Endothelial cell of umbilical vein (primary cell): ENCODE results near the gene DIP2B. TPM values are rescaled to one million over a fixed set of nuclear protein-coding genes. Genes with fewer than 3 reads are reported as not detected.

Experiments
- BruUV-seq: library from RNA; stranded (reverse); fragments of 400-500 nt; replicated peaks from 2 replicates; lab custom pipeline; 2021; lab: Mats Ljungman, UMichigan
- CTCF ChIA-PET: fragments of 300-600, 350-600 bp; sonication (Branson Sonifier 250); formaldehyde crosslinking; loops from one replicate; lab custom pipeline; 2021; ENCODE audit warnings: antibody characterized with exemption, inconsistent platforms; lab: Charles Lee
- POLR2A ChIA-PET: fragments of 300-600, 350-600 bp; sonication (Branson Sonifier 250); formaldehyde crosslinking; loops from one replicate; lab custom pipeline; 2021; ENCODE audit warnings: antibody characterized with exemption, inconsistent platforms; lab: Charles Lee
- DNase-seq: peaks from one replicate; pipeline ENCODE4 v3.0.0-alpha.2; 2011; ENCODE audit warnings: low read depth, low spot score
- FAIRE-seq: peaks from 2 replicates; lab custom pipeline; 2011; peaks lifted over from hg19 to GRCh38; lab: Jason Lieb, UNC
- H2AFZ ChIP-seq: 2 replicates; pipeline ENCODE4 v1.6.0; 2012; ENCODE audit warnings: low read depth, low read length, control low read depth, inconsistent platforms
- H3K27ac ChIP-seq: 2 replicates; pipeline ENCODE4 v1.5.1; 2011; ENCODE audit warnings: low read depth, mild to moderate bottlenecking, control low read depth, low read length, moderate library complexity; ENCODE audit not compliant: insufficient read depth
- H3K27me3 ChIP-seq, 2 experiments: 2 replicates each; pipeline versions ENCODE4 v1.6.0 to v1.6.1; 2011; ENCODE audit warnings: low read length in 2 of 2, mixed read lengths in 1 of 2; ENCODE audit not compliant: control insufficient read depth in 2 of 2, insufficient read depth in 2 of 2
- H3K36me3 ChIP-seq, 2 experiments: 2 replicates in 1 of 2; 3 replicates in 1 of 2; pipeline ENCODE4 v1.5.1; 2011; ENCODE audit warnings: low read length in 2 of 2, mild to moderate bottlenecking in 1 of 2, moderate library complexity in 1 of 2; ENCODE audit not compliant: control insufficient read depth in 2 of 2, insufficient read depth in 2 of 2; ENCODE audit errors: extremely low read depth in 1 of 2
- H3K4me1 ChIP-seq: 3 replicates; pipeline ENCODE4 v1.5.1; 2011; ENCODE audit warnings: mild to moderate bottlenecking, low read length; ENCODE audit not compliant: control insufficient read depth, insufficient read depth; ENCODE audit errors: extremely low read depth
- H3K4me2 ChIP-seq: 2 replicates; pipeline ENCODE4 v1.6.1; 2011; ENCODE audit warnings: low read length, control low read depth, mixed read lengths; ENCODE audit not compliant: insufficient read depth
- H3K4me3 ChIP-seq, 3 experiments: fragments of 200-600 bp in 1 of 3; sonication (generic), shearing (Covaris generic) in 1 of 3; replicated peaks in 1 of 3; 2 replicates each; pipeline ENCODE4 v1.5.1; 2011 to 2016; ENCODE audit warnings: control low read depth in 3 of 3, low read length in 3 of 3, mild to moderate bottlenecking in 2 of 3, inconsistent platforms in 1 of 3, low read depth in 1 of 3, moderate library complexity in 1 of 3; ENCODE audit not compliant: insufficient read depth in 1 of 3
- H3K79me2 ChIP-seq: 2 replicates; pipeline ENCODE4 v1.6.0; 2012; ENCODE audit warnings: low read length, inconsistent platforms; ENCODE audit not compliant: control insufficient read depth, insufficient read depth
- H3K9ac ChIP-seq: replicated peaks from 2 replicates; pipeline ENCODE3; 2011; ENCODE audit warnings: low read length, control low read depth; ENCODE audit not compliant: insufficient read depth; ENCODE audit errors: extremely low read depth
- H3K9me1 ChIP-seq: replicated peaks from 3 replicates; pipeline ENCODE4 v1.6.0; 2011; ENCODE audit warnings: mild to moderate bottlenecking, low read length; ENCODE audit not compliant: control insufficient read depth, insufficient read depth; ENCODE audit errors: extremely low read depth
- H3K9me3 ChIP-seq: replicated peaks from 2 replicates; pipeline ENCODE4 v1.5.1; 2012; ENCODE audit warnings: low read length, inconsistent platforms; ENCODE audit not compliant: control insufficient read depth, insufficient read depth
- H4K20me1 ChIP-seq: replicated peaks from 2 replicates; pipeline ENCODE3; 2011; ENCODE audit warnings: mild to moderate bottlenecking, low read length; ENCODE audit not compliant: control insufficient read depth, insufficient read depth; ENCODE audit errors: extremely low read depth
- EZH2 ChIP-seq: IDR thresholded peaks from 2 replicates; pipeline ENCODE4 v1.6.1; 2012; ENCODE audit warnings: borderline replicate concordance, low read depth, mild to moderate bottlenecking, moderate library complexity, low read length, inconsistent platforms; ENCODE audit not compliant: severe bottlenecking
- FOS ChIP-seq: IDR thresholded peaks from 2 replicates; pipeline ENCODE4 v1.6.1; 2011; ENCODE audit warnings: mild to moderate bottlenecking, low read length, moderate library complexity, borderline replicate concordance; ENCODE audit not compliant: insufficient read depth
- GATA2 ChIP-seq: IDR thresholded peaks from 2 replicates; pipeline ENCODE4 v1.7.0; 2011; ENCODE audit warnings: low read depth, mild to moderate bottlenecking, moderate library complexity, mixed read lengths, low read length; ENCODE audit not compliant: insufficient read length, insufficient read depth
- JUN ChIP-seq: IDR thresholded peaks from 2 replicates; pipeline ENCODE4 v1.6.1; 2011; ENCODE audit warnings: borderline replicate concordance, low read depth; ENCODE audit not compliant: insufficient read length, insufficient read depth
- MYC ChIP-seq: IDR thresholded peaks from one replicate; pipeline ENCODE4 v1.6.1; 2011; ENCODE audit warnings: mild to moderate bottlenecking, low read depth, low read length
- POLR2A ChIP-seq: IDR thresholded peaks from 2 replicates; pipeline ENCODE4 v1.6.1; 2012; ENCODE audit warnings: low read depth, mild to moderate bottlenecking, control low read depth, low read length
- POLR2AphosphoS5 ChIP-seq: IDR thresholded peaks from 2 replicates; pipeline ENCODE4 v1.6.1; 2012; ENCODE audit warnings: low read depth, mild to moderate bottlenecking, control low read depth, low read length, moderate library complexity; ENCODE audit not compliant: insufficient read depth
- dilution Hi-C: fragments of 300-500 bp; cut with MboI; formaldehyde crosslinking; loops from one replicate; pipeline ENCODE4 v1.15.0; 2019; ENCODE audit warnings: low sequenced_read_pairs; ENCODE audit not compliant: extremely low pct_ligation_motif_present
- intact Hi-C: fragments of 100-400 bp; cut with micrococcal nuclease; formaldehyde crosslinking; loops from one replicate; pipeline ENCODE4 v1.10.0; 2022
- polyA plus RNA-seq, 4 experiments: library from polyadenylated mRNA; depleted of rRNA in 3 of 4; stranded (reverse) in 3 of 4; unstranded in 1 of 4; fragments of >200 nt; gene quantifications; 2 replicates each; pipeline versions ENCODE4 v1.2.1 to v1.2.3, GENCODE V29; 2011 to 2012; ENCODE audit warnings: missing spikeins in 1 of 4
- total RNA-seq: library from RNA; stranded (reverse); gene quantifications from 2 replicates; pipeline ENCODE4 v1.2.3, GENCODE V29; 2021
- TF ChIP-seq, protein P1 (sequence below): IDR thresholded peaks from 2 replicates; pipeline ENCODE4 v1.6.1; 2011; ENCODE audit not compliant: insufficient read depth, insufficient read length
- TF ChIP-seq, protein P2 (sequence below), 2 donors: IDR thresholded peaks; 1 replicate in 1 of 2; 2 replicates in 1 of 2; pipeline ENCODE4 v1.5.1; 2011; ENCODE audit warnings: low read length in 2 of 2, mild to moderate bottlenecking in 2 of 2, moderate library complexity in 2 of 2, control low read depth in 1 of 2, inconsistent platforms in 1 of 2, low read depth in 1 of 2; ENCODE audit not compliant: insufficient read depth in 1 of 2; ENCODE audit errors: extremely low read depth in 1 of 2

DIP2B gene
- total and polyA plus RNA-seq, 2 donors (not counting 3 experiments of a cell fraction or from before 2014, with no cell fraction given) = 14.5 to 28.0 TPM

DNA sequence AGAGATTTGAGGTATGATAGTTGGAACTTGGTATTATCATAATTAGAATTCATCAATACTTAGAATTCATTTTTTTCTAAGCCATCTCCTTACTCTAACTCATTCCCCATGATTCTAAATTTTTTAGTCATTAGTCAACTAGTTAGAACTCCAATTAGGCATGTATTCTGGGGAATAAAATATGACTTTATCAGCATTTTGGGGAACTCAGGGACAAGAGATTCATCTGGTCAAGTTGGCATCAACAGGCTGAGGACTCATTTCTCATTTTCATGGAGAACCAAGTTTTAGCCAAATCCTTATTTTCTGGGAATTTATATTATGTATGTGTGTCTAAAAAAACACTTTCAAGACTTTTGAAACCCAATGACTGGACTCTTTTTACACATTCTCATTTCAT is 29.2 kb downstream of the DIP2B start:
- Histone ChIP-seq H4K20me1 (no peaks in the 10 kb centered on the region), H3K36me3 (no peaks in the 10 kb centered on the region), H3K4me1 (peaks cover 22% of the 10 kb centered on the region), H2AFZ (no peak overlapping the region), H3K27ac (no peak overlapping the region), H3K9me3 (no peaks in the 10 kb centered on the region), H3K27me3 (no peaks in the 10 kb centered on the region), H3K4me3 (no peak overlapping the region), H3K9me1 (no peaks in the 10 kb centered on the region), H3K79me2 (peaks cover 36% of the 10 kb centered on the region), H3K4me2 (no peak overlapping the region), H3K9ac (no peak overlapping the region)
- no TSS peak for BruUV-seq
- ChIA-PET CTCF (interaction anchor here (0.8 to 1.2 kb wide), 2 partner anchors 42 to 104 kb away, joined by 3 read pairs; no protein-coding TSS in a partner anchor), POLR2A (no interaction called here)
- TF ChIP-seq GATA2 = no peak
- no peak for TF ChIP-seq POLR2A
- TF ChIP-seq, protein P1, sequence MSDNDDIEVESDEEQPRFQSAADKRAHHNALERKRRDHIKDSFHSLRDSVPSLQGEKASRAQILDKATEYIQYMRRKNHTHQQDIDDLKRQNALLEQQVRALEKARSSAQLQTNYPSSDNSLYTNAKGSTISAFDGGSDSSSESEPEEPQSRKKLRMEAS = no peak
- no peak for TF ChIP-seq EZH2
- no peak for TF ChIP-seq JUN
- TF ChIP-seq POLR2AphosphoS5 = no peak
- no peak for TF ChIP-seq MYC
- no peak for TF ChIP-seq FOS
- TF ChIP-seq, protein P2, sequence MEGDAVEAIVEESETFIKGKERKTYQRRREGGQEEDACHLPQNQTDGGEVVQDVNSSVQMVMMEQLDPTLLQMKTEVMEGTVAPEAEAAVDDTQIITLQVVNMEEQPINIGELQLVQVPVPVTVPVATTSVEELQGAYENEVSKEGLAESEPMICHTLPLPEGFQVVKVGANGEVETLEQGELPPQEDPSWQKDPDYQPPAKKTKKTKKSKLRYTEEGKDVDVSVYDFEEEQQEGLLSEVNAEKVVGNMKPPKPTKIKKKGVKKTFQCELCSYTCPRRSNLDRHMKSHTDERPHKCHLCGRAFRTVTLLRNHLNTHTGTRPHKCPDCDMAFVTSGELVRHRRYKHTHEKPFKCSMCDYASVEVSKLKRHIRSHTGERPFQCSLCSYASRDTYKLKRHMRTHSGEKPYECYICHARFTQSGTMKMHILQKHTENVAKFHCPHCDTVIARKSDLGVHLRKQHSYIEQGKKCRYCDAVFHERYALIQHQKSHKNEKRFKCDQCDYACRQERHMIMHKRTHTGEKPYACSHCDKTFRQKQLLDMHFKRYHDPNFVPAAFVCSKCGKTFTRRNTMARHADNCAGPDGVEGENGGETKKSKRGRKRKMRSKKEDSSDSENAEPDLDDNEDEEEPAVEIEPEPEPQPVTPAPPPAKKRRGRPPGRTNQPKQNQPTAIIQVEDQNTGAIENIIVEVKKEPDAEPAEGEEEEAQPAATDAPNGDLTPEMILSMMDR (IDR thresholded peaks at IDR 0.05; ENCODE audit: extremely low read depth in 1 of 2, insufficient read depth in 1 of 2, low read depth in 1 of 2, low read length in 2 of 2) = no peak
- intact Hi-C loops (no loop called here), dilution Hi-C loops (no loop called here)
- DNase-seq (no peak), FAIRE-seq (peak; percentile 71)
